Neuronal stem cell (in vitro differentiated cells): ENCODE measurements around the gene LCE2C.
"Not testable (repeated sequence)": the region's sequence is repeated elsewhere in the genome, so short reads cannot be mapped to it uniquely, and the experiment has no call there.

ENCODE experiments used
- DNase-seq: peaks from one replicate; pipeline ENCODE4 v3.0.0-alpha.2; 2013; ENCODE audit warnings: low spot score
- H2AFZ ChIP-seq: one replicate; pipeline ENCODE4 v1.6.1; 2013; ENCODE audit warnings: mild to moderate bottlenecking, low read length, inconsistent platforms
- H2AK5ac ChIP-seq: 2 replicates; pipeline ENCODE4 v1.6.1; 2013; ENCODE audit warnings: low read depth, mild to moderate bottlenecking, inconsistent platforms, low read length, moderate library complexity, mixed read lengths
- H2BK120ac ChIP-seq: 2 replicates; pipeline ENCODE4 v1.6.1; 2013; ENCODE audit warnings: low read depth, mild to moderate bottlenecking, inconsistent platforms, low read length, moderate library complexity, mixed read lengths
- H2BK12ac ChIP-seq: one replicate; pipeline ENCODE4 v1.6.1; 2013; ENCODE audit warnings: low read length, inconsistent platforms
- H2BK15ac ChIP-seq: 2 replicates; pipeline ENCODE4 v1.6.1; 2013; ENCODE audit warnings: mild to moderate bottlenecking, low read length, inconsistent platforms, mixed read lengths
- H2BK5ac ChIP-seq: one replicate; pipeline ENCODE4 v1.6.1; 2013; ENCODE audit warnings: inconsistent platforms, mild to moderate bottlenecking, low read length, moderate library complexity
- H3K14ac ChIP-seq: one replicate; pipeline ENCODE4 v1.6.1; 2013; ENCODE audit warnings: low read length, inconsistent platforms
- H3K18ac ChIP-seq: 2 replicates; pipeline ENCODE4 v1.6.1; 2013; ENCODE audit warnings: low read length, inconsistent platforms
- H3K23ac ChIP-seq: 2 replicates; pipeline ENCODE4 v1.6.1; 2013; ENCODE audit warnings: low read depth, mild to moderate bottlenecking, mixed read lengths, low read length, inconsistent platforms; ENCODE audit not compliant: poor library complexity
- H3K27ac ChIP-seq: replicated peaks from 3 replicates; pipeline ENCODE4 v1.5.1; 2013; ENCODE audit warnings: low read length, inconsistent platforms
- H3K27me3 ChIP-seq, 3 experiments: 2 replicates each; pipeline ENCODE4 v1.6.1; 2013; ENCODE audit warnings: low read length in 3 of 3, mild to moderate bottlenecking in 2 of 3, inconsistent platforms in 1 of 3, low read depth in 1 of 3, mixed read lengths in 1 of 3, moderate library complexity in 1 of 3; ENCODE audit not compliant: control insufficient read depth in 3 of 3, insufficient read depth in 3 of 3
- H3K36me3 ChIP-seq, 2 donors: replicated peaks in 1 of 2; 2 replicates each; pipeline ENCODE4 v1.6.1; 2013; ENCODE audit warnings: low read length in 2 of 2; ENCODE audit not compliant: control insufficient read depth in 2 of 2, insufficient read depth in 2 of 2
- H3K4ac ChIP-seq: 2 replicates; pipeline ENCODE4 v1.6.1; 2013; ENCODE audit warnings: inconsistent platforms, mild to moderate bottlenecking, low read length, moderate library complexity
- H3K4me1 ChIP-seq, 2 donors: 1 replicate in 1 of 2; 2 replicates in 1 of 2; pipeline ENCODE4 v1.6.1; 2013; ENCODE audit warnings: low read length in 2 of 2, low read depth in 1 of 2; ENCODE audit not compliant: control insufficient read depth in 2 of 2, insufficient read depth in 1 of 2
- H3K4me2 ChIP-seq: one replicate; pipeline ENCODE4 v1.6.1; 2013; ENCODE audit warnings: mild to moderate bottlenecking, low read length, inconsistent platforms; ENCODE audit not compliant: insufficient read depth, poor library complexity, severe bottlenecking
- H3K4me3 ChIP-seq, 2 donors: 2 replicates each; pipeline ENCODE4 v1.5.1; 2013; ENCODE audit warnings: low read length in 2 of 2, mild to moderate bottlenecking in 2 of 2, inconsistent platforms in 1 of 2, moderate library complexity in 1 of 2
- H3K79me1 ChIP-seq: one replicate; pipeline ENCODE4 v1.6.1; 2013; ENCODE audit warnings: low read depth, mild to moderate bottlenecking, inconsistent platforms, low read length, moderate library complexity
- H3K9ac ChIP-seq: one replicate; pipeline ENCODE4 v1.6.1; 2013; ENCODE audit warnings: mild to moderate bottlenecking, low read depth, low read length, inconsistent platforms; ENCODE audit not compliant: poor library complexity
- H3K9me3 ChIP-seq, 2 donors: replicated peaks in 1 of 2; 2 replicates each; pipeline versions ENCODE3 to v1.6.1; 2013; ENCODE audit warnings: low read length in 2 of 2, mild to moderate bottlenecking in 2 of 2, inconsistent platforms in 1 of 2, low read depth in 1 of 2, mixed read lengths in 1 of 2, moderate library complexity in 1 of 2; ENCODE audit not compliant: control insufficient read depth in 2 of 2, insufficient read depth in 1 of 2
- H4K8ac ChIP-seq: one replicate; pipeline ENCODE4 v1.6.1; 2013; ENCODE audit warnings: low read depth, mild to moderate bottlenecking, inconsistent platforms, low read length, moderate library complexity
- H4K91ac ChIP-seq: one replicate; pipeline ENCODE4 v1.6.1; 2013; ENCODE audit warnings: low read length, low read depth, mild to moderate bottlenecking, inconsistent platforms; ENCODE audit not compliant: poor library complexity
- WGBS, 2 donors: extraction: QIAGEN DNeasy Blood & Tissue Kit; methylation state at CpG; one replicate each; pipeline ENCODE4 v1.1.7; 2013; ENCODE audit warnings: missing lambda C conversion rate in 2 of 2, mixed read lengths in 1 of 2; ENCODE audit not compliant: insufficient read length in 2 of 2, insufficient replicate concordance in 1 of 2; ENCODE audit errors: extremely low coverage in 2 of 2; 5-methylcytosine and 5-hydroxymethylcytosine counted together

Gene LCE2C

GRCh38 chr1:152666171-152666570 is 8.9 kb upstream of the LCE2C start:
- not testable (repeated sequence) for H3K36me3 ChIP-seq, H3K14ac ChIP-seq, H3K4me3 ChIP-seq, H3K4me1 ChIP-seq, DNase-seq, H3K4ac ChIP-seq, H2BK5ac ChIP-seq, H2AK5ac ChIP-seq, H3K79me1 ChIP-seq, H4K91ac ChIP-seq, H2BK15ac ChIP-seq, H3K27ac ChIP-seq, H3K4me2 ChIP-seq, H2AFZ ChIP-seq, H4K8ac ChIP-seq, H3K27me3 ChIP-seq, H3K9ac ChIP-seq, H2BK12ac ChIP-seq, H2BK120ac ChIP-seq, H3K23ac ChIP-seq, H3K18ac ChIP-seq
- no CpG with 5 or more reads among the region's 1 CpG for WGBS, 2 donors
- peaks cover 0 to 28% of the 10 kb centered on the region in 2 donors for H3K9me3 ChIP-seq

- Histone ChIP-seq H3K9ac (no peak overlapping the region), H2BK5ac (no peak overlapping the region), H2BK12ac (no peak overlapping the region), H4K8ac (no peak overlapping the region), H3K14ac (no peak overlapping the region), H3K4ac (no peak overlapping the region), H3K23ac (no peak overlapping the region), H2AK5ac (no peak overlapping the region), H3K79me1 (no peaks in the 10 kb centered on the region), H3K18ac (no peak overlapping the region), H3K27me3 (no peaks in the 10 kb centered on the region), H2BK15ac (no peak overlapping the region), H3K4me2 (no peak overlapping the region), H3K27ac (no peak overlapping the region), H2AFZ (no peak overlapping the region), H3K4me3 (no peak overlapping the region), H3K4me1 (no peaks in the 10 kb centered on the region), H3K9me3 (peaks cover 0 to 33% of the 10 kb centered on the region in 2 donors), H3K36me3 (no peaks in the 10 kb centered on the region), H4K91ac (no peak overlapping the region), H2BK120ac (no peak overlapping the region)
- no CpG with 5 or more reads among the region's 5 CpGs for WGBS, 2 donors
- DNase-seq = no peak
These were observed 7.4 kb upstream of the LCE2C start for GRCh38 chr1:152667648-152668047.

- no peak overlapping the region for H4K8ac ChIP-seq
- WGBS, 2 donors = no CpG with 5 or more reads among the region's 2 CpGs
These were observed 2.1 kb upstream of the LCE2C start for GRCh38 chr1:152673016-152673415.

GRCh38 chr1:152679459-152679858 is 4.4 kb downstream of the LCE2C start:
- no peak overlapping the region for H3K9ac ChIP-seq
- H3K4ac ChIP-seq = no peak overlapping the region
- H3K27ac ChIP-seq = no peak overlapping the region
- no peak overlapping the region for H2BK5ac ChIP-seq
- no peak for DNase-seq
- no peaks in the 10 kb centered on the region for H3K4me1 ChIP-seq
- no peak overlapping the region for H3K4me2 ChIP-seq
- no peak overlapping the region for H4K8ac ChIP-seq
- no peak overlapping the region for H4K91ac ChIP-seq
- H3K4me3 ChIP-seq = no peak overlapping the region
- no peak overlapping the region for H2BK15ac ChIP-seq
- no CpG with 5 or more reads among the region's 6 CpGs for WGBS, 2 donors
- H2AFZ ChIP-seq = no peak overlapping the region
- no peak overlapping the region for H3K18ac ChIP-seq
- H3K79me1 ChIP-seq = no peaks in the 10 kb centered on the region
- no peak overlapping the region for H2BK12ac ChIP-seq
- no peak overlapping the region for H3K14ac ChIP-seq
- peaks cover 0 to 6% (median 0%) of the 10 kb centered on the region in 3 experiments for H3K27me3 ChIP-seq
- H2BK120ac ChIP-seq = no peak overlapping the region
- no peaks in the 10 kb centered on the region for H3K36me3 ChIP-seq
- no peak overlapping the region for H3K23ac ChIP-seq
- no peak overlapping the region for H2AK5ac ChIP-seq
- H3K9me3 ChIP-seq = peaks cover 0 to 13% of the 10 kb centered on the region in 2 donors

More at GRCh38 chr1:152673016-152673415, 2.1 kb upstream of the LCE2C start:
- Histone ChIP-seq H2AK5ac (no peak overlapping the region), H3K27ac (no peak overlapping the region), H2AFZ (no peak overlapping the region), H3K4ac (no peak overlapping the region), H3K4me1 (no peaks in the 10 kb centered on the region), H3K4me3 (no peak overlapping the region), H2BK15ac (no peak overlapping the region), H3K27me3 (peaks cover 0 to 2% (median 0%) of the 10 kb centered on the region in 3 experiments), H3K14ac (no peak overlapping the region), H2BK120ac (no peak overlapping the region), H3K23ac (no peak overlapping the region), H3K36me3 (no peaks in the 10 kb centered on the region), H3K4me2 (no peak overlapping the region), H3K9ac (no peak overlapping the region), H2BK12ac (no peak overlapping the region), H2BK5ac (no peak overlapping the region), H3K18ac (no peak overlapping the region), H4K91ac (no peak overlapping the region), H3K9me3 (peaks cover 0 to 11% of the 10 kb centered on the region in 2 donors), H3K79me1 (no peaks in the 10 kb centered on the region)
- no peak for DNase-seq
